NCI-H187 (cell line): ENCODE measurements around the gene RPL9.
"Not testable (repeated sequence)": the region's sequence is repeated elsewhere in the genome, so short reads cannot be mapped to it uniquely, and the experiment has no call there.

Experiments used
- DNase-seq, 2 experiments: peaks; one replicate each; lab custom pipeline; 2025; lab: John Stamatoyannopoulos, UW

The RPL9 gene

DNA sequence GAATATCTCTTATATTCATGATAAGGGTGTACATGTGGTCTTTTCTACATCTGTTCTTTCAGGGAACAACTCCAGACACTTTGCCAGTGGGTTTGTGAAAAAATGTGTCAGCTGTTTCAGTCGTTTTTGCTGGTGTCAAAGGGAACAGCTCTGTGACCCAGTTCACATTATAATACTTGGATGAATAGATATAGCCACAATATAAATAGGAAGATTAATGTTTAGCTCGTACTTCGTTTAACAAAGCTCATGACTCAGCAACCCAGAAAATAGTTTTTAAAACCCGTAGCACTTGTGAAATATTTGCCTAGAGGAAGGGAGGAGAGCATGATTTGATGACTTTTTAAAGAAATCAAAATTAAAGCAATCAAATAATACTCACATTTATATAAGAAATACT lies 8.0 kb upstream of the RPL9 start:
- no peak for DNase-seq

DNA sequence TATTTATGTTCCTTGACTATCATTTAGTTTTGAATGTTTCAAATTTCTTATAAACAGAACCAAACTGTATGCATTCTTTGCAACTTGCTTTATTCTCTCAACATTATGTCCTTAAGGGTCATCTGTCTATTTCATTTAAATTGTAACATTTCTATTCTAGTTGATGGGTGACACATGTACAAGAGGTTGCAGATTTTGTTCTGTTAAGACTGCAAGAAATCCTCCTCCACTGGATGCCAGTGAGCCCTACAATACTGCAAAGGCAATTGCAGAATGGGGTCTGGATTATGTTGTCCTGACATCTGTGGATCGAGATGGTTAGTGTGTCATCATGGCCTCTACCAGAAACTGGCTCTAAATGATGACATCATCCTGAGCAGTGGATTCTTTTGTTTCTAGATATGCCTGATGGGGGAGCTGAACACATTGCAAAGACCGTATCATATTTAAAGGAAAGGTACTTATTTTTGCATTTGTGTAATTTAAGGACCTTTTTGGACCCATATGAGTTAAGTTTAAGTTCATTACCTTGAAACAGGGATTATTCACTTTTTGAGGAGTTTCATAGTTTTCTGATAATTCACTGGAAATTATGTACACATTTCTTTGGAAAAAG lies 6.3 kb upstream of the RPL9 start:
- DNase-seq = no peak

DNA sequence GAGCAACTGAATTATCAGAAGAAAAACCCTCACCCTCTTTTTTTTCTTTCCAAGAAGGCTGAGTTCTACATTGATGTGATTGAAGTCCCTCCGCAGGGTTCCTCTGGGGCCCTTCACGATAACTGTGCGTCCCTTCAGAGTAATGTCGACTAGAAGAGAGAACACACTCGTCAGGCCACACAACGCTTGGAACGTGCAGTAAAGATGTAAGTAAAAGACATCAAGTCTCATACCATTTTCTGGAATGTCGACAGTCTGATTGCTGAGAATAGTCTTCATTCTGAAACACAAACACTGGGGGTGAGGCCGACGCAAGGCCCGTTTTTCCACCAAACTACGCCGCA lies 589 bp downstream of the RPL9 start:
- DNase-seq = not testable (repeated sequence)

DNA sequence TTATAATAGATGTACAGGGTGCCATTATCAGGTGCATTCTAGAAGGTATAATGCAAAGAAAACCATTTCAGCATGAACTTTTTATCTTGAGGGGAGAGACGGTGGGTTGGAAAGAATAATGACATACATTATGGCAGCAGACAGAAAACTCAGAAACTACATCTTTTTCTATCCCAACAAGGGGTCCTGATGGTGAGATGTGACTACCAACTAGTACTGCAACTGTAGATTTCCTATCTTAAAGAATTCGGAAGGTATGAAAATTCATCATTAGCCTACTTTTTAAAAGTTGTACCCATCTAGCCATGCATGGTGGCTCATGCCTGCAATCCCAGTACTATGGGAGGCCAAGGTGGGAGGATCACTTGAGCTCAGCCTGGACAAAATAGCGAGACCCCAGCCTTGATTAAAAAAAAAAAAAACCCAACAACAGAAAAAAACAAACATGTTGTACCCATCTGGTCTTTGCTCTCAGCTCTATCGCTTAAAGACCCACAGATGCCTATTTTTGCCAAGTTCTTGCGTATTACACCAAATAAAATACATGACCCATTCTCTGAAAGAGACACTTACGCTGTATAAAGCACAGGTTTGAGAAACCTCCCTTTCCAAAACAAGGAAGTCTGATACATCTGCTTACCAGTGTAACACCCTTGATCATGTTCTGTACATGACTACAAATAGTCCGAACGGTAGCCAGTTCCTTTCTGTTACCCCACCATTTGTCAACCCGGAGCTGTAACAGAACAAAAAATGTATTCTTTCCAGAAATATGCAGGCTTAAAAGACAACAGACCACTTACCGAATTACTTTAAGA lies 1.6 kb downstream of the RPL9 start:
- no peak for DNase-seq

DNA sequence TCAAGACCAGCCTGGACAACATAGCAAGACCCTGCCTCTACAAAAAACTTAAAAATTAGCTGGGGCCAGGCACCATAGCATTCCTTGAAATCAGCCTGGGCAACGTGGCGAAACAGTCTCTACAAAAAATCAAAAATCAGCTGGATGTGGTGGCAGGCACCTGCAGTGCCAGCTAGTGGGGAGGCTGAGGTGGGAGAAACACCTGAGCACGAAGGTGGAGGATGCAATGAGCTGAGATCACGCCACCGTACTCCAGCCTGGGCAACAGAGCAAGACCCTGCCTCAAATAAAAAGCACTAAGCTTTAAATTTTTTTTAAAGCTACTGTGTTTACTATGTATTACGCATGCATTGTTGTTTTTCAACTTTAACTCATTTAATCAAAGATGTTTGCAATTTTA lies 3.2 kb downstream of the RPL9 start:
- no peak for DNase-seq

DNA sequence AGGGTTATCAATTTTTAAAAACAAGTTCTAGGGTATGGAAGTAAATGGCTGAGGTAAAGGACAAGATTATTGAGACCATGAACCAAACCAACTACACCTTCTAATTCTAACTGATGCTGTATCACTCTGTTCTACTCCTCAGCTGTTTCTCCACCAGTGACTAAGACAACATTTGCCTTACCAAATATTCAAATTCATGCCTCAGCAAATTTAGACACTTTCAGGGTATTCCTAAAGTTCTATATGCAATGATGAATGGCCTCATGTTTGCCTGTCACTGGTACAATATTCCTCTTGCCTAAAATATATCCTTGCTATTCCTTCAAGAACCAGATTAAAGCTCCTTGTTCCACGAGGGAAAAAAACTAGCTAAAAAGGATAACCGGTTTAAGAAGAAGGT lies 5.0 kb downstream of the RPL9 start:
- no peak for DNase-seq

DNA sequence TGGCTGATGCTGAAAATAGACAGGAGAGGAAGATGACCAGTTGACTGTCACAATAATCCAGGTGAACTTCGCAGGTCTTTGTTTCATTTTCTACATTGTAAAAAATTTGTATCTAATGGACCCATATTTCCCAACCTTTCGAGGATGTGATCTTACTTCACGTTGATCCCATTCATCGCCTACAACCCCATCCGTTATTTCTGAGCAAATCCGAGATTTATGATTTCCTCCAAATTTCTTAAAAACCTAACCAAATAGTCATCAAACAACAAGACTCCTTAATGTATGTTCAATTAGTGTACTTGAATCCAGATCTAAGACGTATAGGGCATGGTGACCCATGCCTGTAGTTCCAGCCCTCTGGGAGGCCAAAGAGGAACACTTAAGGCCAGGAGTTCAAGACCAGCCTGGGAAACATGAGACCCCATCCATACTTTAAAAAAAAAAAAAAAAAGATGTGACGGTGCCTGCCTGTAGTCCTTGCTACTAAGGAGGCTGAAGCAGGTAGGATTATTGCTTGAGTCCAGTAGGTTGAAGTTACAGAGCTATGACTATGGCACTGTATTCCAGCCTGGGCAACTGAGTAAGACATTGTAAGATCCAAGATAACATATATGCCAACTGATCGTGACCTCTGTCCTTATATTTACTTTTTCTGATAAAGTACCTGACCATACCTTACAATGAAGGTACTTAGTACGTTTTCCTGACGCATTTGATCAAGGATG lies 5.7 kb downstream of the RPL9 start:
- DNase-seq = no peak

DNA sequence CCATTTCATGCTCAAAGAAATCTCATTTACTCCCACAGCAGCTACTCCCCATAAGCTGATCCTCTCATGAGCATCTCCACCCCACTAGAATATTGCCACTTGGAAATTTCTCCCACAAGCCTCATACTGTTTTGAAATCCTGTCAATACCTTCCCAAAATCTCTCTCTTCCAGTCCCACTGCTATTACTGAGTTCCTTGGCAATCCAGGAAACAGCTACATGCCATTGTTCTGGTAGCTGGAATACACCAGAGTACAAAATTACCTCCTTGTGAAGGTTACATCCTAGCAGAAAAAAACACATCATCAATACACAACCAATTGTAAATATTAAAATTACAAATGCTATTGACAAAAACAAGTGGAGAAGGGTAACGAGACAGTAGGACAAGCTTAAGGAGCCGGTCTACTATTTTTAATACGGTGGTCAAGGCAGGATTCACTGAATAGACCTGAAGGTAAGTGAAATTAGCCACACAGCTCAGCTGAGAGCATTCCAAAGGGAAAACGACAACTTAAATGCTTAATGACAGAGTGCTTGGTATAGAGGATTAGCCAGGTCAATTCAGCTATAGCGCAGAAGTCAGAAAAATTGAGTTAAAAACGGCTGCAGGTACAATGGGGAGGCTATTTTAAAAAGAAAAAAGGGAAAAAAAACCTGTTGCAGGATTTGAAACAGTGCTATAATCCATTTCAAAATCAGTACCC lies 6.4 kb downstream of the RPL9 start:
- DNase-seq = no peak

DNA sequence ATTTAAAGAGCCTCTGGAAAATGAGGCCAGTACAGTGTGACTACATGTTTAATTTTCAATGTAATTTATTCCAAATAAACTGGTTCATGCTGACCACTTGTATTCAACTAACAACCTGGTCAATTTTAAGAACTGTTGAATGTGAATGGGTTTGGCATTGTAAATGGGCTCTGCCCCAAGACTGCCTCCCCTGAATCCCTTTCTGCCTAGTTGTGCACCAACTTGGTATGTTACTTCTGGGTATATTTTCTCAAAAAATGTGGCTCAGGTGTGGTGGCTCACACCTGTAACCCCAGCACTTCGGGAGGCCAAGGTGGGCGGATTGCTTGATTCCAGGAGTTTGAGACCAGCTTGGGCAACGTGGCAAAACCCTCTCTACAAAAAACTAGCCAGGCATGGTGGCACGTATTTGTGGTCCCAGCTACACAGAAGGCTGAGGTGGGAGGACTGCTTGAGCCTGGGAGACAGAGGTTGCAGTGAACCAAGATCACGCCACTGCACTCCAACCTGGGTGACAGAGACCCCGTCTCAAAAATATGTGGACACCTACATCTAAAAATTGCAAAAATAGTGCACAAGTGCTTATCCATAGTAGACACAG lies 7.2 kb downstream of the RPL9 start:
- no peak for DNase-seq

DNA sequence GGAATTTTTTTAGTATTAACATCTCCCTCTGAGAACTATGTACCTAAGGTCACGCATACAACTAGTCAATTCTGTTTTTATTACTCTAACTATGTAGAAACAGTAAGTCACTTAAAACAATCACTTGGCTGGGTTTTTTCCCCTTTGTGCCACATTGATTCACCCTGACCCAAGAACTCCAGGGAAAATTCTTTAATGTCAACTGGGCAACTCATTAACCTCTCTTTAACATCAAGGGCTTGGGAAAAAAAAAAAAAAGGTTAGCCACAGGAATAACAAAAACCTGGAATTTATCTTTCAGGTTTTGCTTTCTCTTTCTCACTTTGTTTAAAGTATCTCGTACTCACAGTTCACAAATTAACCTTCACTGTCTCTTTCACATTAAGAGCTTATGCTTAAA lies 8.1 kb downstream of the RPL9 start:
- DNase-seq = no peak

DNA sequence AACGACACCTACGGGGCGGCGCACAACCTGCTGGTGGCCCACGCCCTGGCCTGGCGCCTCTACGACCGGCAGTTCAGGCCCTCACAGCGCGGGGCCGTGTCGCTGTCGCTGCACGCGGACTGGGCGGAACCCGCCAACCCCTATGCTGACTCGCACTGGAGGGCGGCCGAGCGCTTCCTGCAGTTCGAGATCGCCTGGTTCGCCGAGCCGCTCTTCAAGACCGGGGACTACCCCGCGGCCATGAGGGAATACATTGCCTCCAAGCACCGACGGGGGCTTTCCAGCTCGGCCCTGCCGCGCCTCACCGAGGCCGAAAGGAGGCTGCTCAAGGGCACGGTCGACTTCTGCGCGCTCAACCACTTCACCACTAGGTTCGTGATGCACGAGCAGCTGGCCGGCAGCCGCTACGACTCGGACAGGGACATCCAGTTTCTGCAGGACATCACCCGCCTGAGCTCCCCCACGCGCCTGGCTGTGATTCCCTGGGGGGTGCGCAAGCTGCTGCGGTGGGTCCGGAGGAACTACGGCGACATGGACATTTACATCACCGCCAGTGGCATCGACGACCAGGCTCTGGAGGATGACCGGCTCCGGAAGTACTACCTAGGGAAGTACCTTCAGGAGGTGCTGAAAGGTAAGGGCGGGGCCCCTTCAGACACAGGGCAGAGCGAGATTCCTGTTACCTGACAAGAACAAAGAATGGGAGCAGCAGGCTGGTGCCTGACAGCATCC lies 11.7 kb downstream of the RPL9 start:
- no peak for DNase-seq

DNA sequence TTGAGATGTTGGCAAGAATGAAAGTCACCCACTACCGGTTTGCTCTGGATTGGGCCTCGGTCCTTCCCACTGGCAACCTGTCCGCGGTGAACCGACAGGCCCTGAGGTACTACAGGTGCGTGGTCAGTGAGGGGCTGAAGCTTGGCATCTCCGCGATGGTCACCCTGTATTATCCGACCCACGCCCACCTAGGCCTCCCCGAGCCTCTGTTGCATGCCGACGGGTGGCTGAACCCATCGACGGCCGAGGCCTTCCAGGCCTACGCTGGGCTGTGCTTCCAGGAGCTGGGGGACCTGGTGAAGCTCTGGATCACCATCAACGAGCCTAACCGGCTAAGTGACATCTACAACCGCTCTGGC lies 12.3 kb downstream of the RPL9 start:
- no peak for DNase-seq

DNA sequence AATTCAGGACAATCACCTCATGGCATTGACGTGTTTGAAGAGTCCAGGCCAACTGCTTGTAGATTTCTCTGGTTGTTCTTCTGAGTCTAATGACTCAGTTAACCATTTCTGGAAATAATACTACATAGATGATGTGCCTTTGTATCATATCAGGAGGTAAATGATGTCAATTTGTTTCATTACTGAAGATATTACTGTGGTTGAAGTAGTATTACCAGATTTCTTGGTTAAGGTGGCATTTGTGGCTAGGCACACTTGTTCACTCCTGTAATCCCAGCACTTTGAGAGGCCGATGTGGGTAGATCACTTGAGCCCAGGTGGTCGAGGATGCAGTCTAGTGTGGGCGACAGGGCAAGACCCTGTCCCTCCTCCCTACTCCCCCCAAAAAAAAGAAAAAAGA lies 15.7 kb downstream of the RPL9 start:
- no peak for DNase-seq

DNA sequence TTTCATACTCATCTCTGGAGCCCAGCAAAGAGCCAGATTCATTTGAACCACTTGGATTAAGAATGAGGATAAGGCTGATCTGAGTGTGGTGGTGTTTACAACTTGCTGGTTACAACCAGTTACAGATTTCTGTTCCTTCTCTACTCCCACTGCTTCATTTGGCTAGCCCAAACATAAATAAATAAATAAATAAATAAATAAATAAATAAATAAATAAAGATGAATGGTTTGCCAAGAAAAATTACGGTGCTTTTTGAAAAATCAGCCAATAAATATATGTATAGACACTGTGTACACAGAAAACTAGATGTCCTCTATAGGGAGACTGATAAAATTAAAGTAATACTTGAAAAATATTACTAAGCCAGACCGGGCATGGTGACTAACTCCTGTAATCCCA lies 17.1 kb downstream of the RPL9 start:
- no peak for DNase-seq

DNA sequence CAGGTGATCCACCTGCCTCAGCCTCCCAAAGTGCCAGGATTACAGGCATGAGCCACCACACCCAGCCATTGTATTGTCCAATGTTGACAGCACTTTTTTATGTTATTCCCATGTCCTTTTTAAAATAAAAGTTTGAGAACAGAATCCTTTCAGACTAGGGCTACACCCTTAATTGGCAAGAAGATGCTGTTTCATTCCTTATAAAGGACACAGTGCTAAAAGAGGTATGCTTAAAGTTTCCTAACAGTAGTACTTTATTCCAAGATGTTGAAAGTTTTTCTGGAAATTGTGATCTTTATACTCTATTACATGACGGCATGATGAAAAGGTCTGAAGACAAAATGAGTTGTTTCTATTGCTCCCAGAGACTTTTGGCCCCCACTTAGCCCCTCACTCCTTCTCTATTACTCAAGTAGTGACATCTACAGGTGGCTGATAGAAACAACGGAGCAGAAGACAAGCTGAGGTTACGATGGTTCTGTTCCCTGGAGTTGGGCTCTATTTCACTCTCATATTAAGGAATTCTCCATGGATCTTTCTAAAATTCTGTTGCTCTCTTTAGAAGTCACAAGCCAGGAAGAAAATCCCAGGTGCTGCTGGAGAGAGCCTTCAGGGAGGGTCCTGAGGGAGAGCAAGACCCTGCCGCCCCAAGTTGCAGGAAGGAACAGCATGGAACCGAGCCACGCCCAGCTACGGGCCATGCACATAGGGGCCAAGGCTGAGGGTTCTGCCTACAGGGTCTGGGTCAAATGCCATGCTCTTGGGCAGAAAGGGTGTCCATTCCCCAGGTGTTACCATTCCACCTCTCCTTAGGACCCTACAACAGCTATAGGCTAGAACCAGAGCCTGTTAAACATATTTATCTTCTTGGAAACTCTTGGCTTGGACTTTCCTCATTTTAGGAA lies 22.8 kb downstream of the RPL9 start:
- no peak for DNase-seq

DNA sequence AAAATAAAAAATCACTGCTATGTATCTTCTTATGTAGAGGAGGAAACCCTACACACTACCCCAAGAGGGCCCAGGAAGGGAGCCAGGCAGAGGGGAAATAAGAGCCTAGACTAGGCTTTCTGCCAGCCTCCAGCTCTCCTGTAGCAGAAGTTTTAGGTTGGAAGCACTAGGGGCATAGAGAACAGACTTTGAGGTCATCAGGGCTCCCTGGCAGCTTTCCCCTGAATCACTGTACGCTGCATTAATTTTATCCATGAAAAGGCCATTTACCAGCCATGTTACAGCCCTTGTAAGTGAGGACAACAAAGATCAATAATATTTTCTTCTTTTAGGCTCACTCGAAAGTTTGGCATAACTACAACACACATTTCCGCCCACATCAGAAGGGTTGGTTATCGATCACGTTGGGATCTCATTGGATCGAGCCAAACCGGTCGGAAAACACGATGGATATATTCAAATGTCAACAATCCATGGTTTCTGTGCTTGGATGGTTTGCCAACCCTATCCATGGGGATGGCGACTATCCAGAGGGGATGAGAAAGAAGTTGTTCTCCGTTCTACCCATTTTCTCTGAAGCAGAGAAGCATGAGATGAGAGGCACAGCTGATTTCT lies 24.7 kb downstream of the RPL9 start:
- DNase-seq = no peak

DNA sequence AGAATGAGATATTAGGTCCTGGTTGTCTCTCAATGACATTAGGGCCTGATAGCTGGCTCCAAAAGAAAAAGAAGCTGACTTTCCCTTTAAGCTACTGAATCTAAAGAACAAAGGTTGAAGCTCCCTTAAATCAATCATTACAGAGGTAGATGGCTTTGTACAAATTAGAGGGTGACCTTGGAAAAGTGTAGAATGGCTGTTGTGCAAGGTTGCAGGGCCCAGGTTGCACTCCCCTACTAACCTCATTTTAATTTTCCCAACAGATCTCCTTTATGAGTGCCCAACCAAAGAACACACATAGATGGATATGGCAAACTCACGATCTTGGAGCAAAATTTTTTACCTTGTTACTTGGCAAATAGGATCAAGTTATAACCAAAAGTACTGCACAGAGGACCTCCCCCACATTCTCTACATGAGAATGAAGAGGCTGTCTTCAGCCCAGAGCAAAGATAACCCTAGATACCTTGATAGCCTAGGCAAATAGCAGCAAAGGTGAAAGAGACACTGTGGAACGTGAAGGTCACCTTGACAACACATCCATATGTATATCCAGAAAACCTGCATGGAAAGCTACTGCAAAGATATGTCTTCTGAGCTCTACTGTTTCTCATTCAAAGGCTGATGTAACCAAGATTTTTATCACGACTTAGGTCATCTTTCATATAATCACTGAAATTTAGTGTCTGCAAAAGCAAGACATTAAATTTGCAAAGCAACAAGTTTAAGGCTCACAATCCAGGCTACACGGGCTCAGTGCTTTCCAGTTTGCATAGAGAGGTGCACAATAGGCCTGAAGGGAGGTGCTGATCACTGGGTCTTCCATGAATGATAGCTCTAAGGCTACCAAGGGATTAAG lies 29.0 kb downstream of the RPL9 start:
- DNase-seq = no peak

DNA sequence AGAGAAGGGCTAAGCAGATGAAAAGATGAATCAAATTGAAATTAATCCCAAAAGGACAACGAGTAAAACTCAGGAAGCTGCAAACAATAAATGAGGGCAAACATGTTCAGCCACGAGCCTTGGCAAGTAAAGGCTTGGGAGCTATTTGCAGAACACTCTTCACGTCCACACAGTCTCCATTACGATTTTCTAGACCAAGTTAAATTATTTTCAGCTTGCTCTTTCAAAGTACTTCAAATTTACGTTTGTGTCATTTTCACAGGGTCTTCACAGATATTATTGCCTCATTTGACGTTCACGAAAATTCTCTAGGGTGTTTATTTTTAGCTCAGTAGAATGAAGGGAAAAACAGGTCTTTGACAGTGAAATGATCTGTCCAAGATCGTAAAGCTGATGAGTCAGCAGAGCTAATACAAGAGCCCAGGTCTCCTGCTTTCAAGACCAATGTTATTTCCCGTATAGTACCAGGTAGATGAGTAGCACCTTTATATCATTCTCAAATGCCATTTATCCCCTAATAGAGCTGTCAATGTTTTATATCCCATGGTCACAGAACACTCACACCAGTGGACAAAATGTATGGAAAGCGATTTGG lies 31.1 kb downstream of the RPL9 start:
- no peak for DNase-seq

DNA sequence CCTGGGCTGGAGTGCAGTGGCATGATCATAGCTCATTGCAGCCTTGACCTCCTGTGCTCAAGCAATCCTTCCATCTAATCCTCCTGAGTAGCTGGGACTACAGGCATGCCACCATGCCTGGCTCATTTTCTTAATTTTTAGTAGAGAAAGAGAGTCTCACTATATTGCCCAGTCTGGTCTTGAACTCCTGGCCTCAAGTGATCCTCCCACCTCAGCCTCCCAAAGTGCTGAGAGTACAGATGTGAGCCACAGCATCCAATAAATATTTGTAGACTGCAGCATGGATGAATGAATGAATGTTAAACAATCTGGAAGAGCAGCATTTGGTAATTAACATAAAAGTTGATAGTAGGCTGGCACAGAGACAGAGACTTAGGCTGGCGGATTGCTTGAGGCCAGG lies 32.0 kb downstream of the RPL9 start:
- no peak for DNase-seq
